Measurements from ENCODE around the gene GPR132. TPM values are rescaled to one million over a fixed set of nuclear protein-coding genes. Genes with fewer than 3 reads are reported as not detected.

The GPR132 gene
- total RNA-seq, 2 donors from 2014 or later = 1.0 TPM

- intact Hi-C loops (cut with DNase I) = loop anchor here (5.0 kb wide), 1 partner anchor 33 kb away; no protein-coding TSS in a partner anchor
- H3K9ac ChIP-seq (ENCODE audit: low read depth in 2 of 2, low read length in 2 of 2) = no peak overlapping the region
- TF ChIP-seq CTCF (IDR thresholded peaks at IDR 0.05) = no peak
- H3K4me1 ChIP-seq = peaks cover 23% of the 10 kb centered on the region
- H3K36me3 ChIP-seq = peaks cover 8% of the 10 kb centered on the region
- H3K27ac ChIP-seq = no peak overlapping the region
- no peak for DNase-seq
- H3K27me3 ChIP-seq = no peaks in the 10 kb centered on the region
- no peak overlapping the region for H3K4me3 ChIP-seq
- H3K9me3 ChIP-seq = no peaks in the 10 kb centered on the region
Observed at GRCh38 chr14:105015242-105015641, 50.0 kb downstream of the GPR132 start.

GRCh38 chr14:105014631-105015030 is 50.6 kb downstream of the GPR132 start:
- H3K9ac ChIP-seq (ENCODE audit: low read depth in 2 of 2, low read length in 2 of 2) = no peak overlapping the region
- no peaks in the 10 kb centered on the region for H3K27me3 ChIP-seq
- no peak for DNase-seq
- H3K4me3 ChIP-seq = no peak overlapping the region
- intact Hi-C loops (cut with DNase I) = loop anchor here (5.0 kb wide), 1 partner anchor 32 kb away; no protein-coding TSS in a partner anchor
- TF ChIP-seq CTCF (IDR thresholded peaks at IDR 0.05) = no peak
- peaks cover 18% of the 10 kb centered on the region for H3K4me1 ChIP-seq
- peaks cover 8% of the 10 kb centered on the region for H3K36me3 ChIP-seq
- H3K9me3 ChIP-seq = no peaks in the 10 kb centered on the region
- H3K27ac ChIP-seq = no peak overlapping the region

- peaks cover 8% of the 10 kb centered on the region for H3K36me3 ChIP-seq
- intact Hi-C loops (cut with DNase I) = no loop called here
- H3K9me3 ChIP-seq = no peaks in the 10 kb centered on the region
- no peak overlapping the region for H3K9ac ChIP-seq (ENCODE audit: low read depth in 2 of 2, low read length in 2 of 2)
- DNase-seq = no peak
- H3K4me1 ChIP-seq = peaks cover 12% of the 10 kb centered on the region
- no peak for TF ChIP-seq CTCF (IDR thresholded peaks at IDR 0.05)
- no peak overlapping the region for H3K27ac ChIP-seq
- no peak overlapping the region for H3K4me3 ChIP-seq
- H3K27me3 ChIP-seq = no peaks in the 10 kb centered on the region
Observed at GRCh38 chr14:105014032-105014431, 51.2 kb downstream of the GPR132 start.

GRCh38 chr14:105013150-105013785 is 52.0 kb downstream of the GPR132 start:
- intact Hi-C loops (cut with DNase I) = no loop called here
- Histone ChIP-seq H3K27me3 (no peaks in the 10 kb centered on the region), H3K9ac (ENCODE audit: low read depth in 2 of 2, low read length in 2 of 2) (no peak overlapping the region), H3K4me1 (peaks cover 6% of the 10 kb centered on the region), H3K36me3 (peaks cover 8% of the 10 kb centered on the region), H3K27ac (no peak overlapping the region), H3K9me3 (no peaks in the 10 kb centered on the region), H3K4me3 (no peak overlapping the region)
- DNase-seq = no peak
- no peak for TF ChIP-seq CTCF (IDR thresholded peaks at IDR 0.05)

GRCh38 chr14:105012171-105012985 is 52.9 kb downstream of the GPR132 start:
- peak; percentile 38 for TF ChIP-seq CTCF (IDR thresholded peaks at IDR 0.05)
- Histone ChIP-seq H3K4me1 (peaks cover 5% of the 10 kb centered on the region), H3K27ac (no peak overlapping the region)

More at GRCh38 chr14:105012171-105012985, 52.9 kb downstream of the GPR132 start:
- no peaks in the 10 kb centered on the region for H3K9me3 ChIP-seq
- H3K9ac ChIP-seq (ENCODE audit: low read depth in 2 of 2, low read length in 2 of 2) = peak overlapping the region in 1 of 2 donors; percentile 12
- no peaks in the 10 kb centered on the region for H3K27me3 ChIP-seq
- DNase-seq = no peak
- H3K4me3 ChIP-seq = no peak overlapping the region
- H3K36me3 ChIP-seq = peaks cover 8% of the 10 kb centered on the region
- intact Hi-C loops (cut with DNase I) = no loop called here
